ENCODE measurements around the gene VPS52.
"Not testable (repeated sequence)": the region's sequence is repeated elsewhere in the genome, so short reads cannot be mapped to it uniquely, and the experiment has no call there.

The VPS52 gene

GRCh38 chr6:33290459-33290858, 18.8 kb upstream of the VPS52 start:
- Histone ChIP-seq H3K27ac (ENCODE audit: low read depth, low read length, severe bottlenecking) (no peak overlapping the region), H3K36me3 (ENCODE audit: control insufficient read depth, insufficient read depth, low read length) (peaks cover 70% of the 10 kb centered on the region), H3K4me1 (ENCODE audit: control insufficient read depth, insufficient read depth, low read length, poor library complexity, severe bottlenecking) (peaks cover 16% of the 10 kb centered on the region), H3K9me3 (ENCODE audit: control insufficient read depth, low read length) (no peaks in the 10 kb centered on the region), H3K4me3 (ENCODE audit: extremely low read depth, insufficient read depth, low read length, poor library complexity, severe bottlenecking) (peak overlapping the region; percentile 85)
- WGBS, 2 experiments (ENCODE audit: insufficient coverage in 2 of 2): 65 to 88% methylated on average over 2 to 3 of the region's 7 CpGs

- peaks cover 16% of the 10 kb centered on the region for H3K4me1 ChIP-seq (ENCODE audit: control insufficient read depth, insufficient read depth, low read length, poor library complexity, severe bottlenecking)
- 0 to 3% methylated on average over 6 to 7 of the region's 14 CpGs for WGBS, 2 experiments (ENCODE audit: insufficient coverage in 2 of 2)
- no peak overlapping the region for H3K27ac ChIP-seq (ENCODE audit: low read depth, low read length, severe bottlenecking)
- H3K36me3 ChIP-seq (ENCODE audit: control insufficient read depth, insufficient read depth, low read length): peaks cover 69% of the 10 kb centered on the region
- peak overlapping the region; percentile 85 for H3K4me3 ChIP-seq (ENCODE audit: extremely low read depth, insufficient read depth, low read length, poor library complexity, severe bottlenecking)
- H3K9me3 ChIP-seq (ENCODE audit: control insufficient read depth, low read length): no peaks in the 10 kb centered on the region
These were observed 18.2 kb upstream of the VPS52 start for GRCh38 chr6:33289784-33290315.

GRCh38 chr6:33288921-33289783, 17.5 kb upstream of the VPS52 start, which contains the start of the genes PFDN6 and WDR46:
Gene PFDN6 (plus strand): TSS chr6:33289601. CDS start chr6:33289857, 256 bp downstream.
Gene WDR46 (minus strand): TSS chr6:33289239. CDS start chr6:33289170, 69 bp downstream.
- Histone ChIP-seq H3K9me3 (ENCODE audit: control insufficient read depth, low read length) (no peaks in the 10 kb centered on the region), H3K36me3 (ENCODE audit: control insufficient read depth, insufficient read depth, low read length) (peaks cover 70% of the 10 kb centered on the region), H3K4me3 (ENCODE audit: extremely low read depth, insufficient read depth, low read length, poor library complexity, severe bottlenecking) (peak within 1 kb of the TSS; percentile 85), H3K27ac (ENCODE audit: low read depth, low read length, severe bottlenecking) (no peak within 1 kb of the TSS), H3K4me1 (ENCODE audit: control insufficient read depth, insufficient read depth, low read length, poor library complexity, severe bottlenecking) (peaks cover 16% of the 10 kb centered on the region)
- WGBS, 2 experiments (ENCODE audit: insufficient coverage in 2 of 2): 0 to 1% methylated on average over 32 to 38 of the region's 43 CpGs

- H3K36me3 ChIP-seq (ENCODE audit: control insufficient read depth, insufficient read depth, low read length): peaks cover 70% of the 10 kb centered on the region
- no peaks in the 10 kb centered on the region for H3K9me3 ChIP-seq (ENCODE audit: control insufficient read depth, low read length)
- no peak overlapping the region for H3K27ac ChIP-seq (ENCODE audit: low read depth, low read length, severe bottlenecking)
- WGBS, 2 experiments (ENCODE audit: insufficient coverage in 2 of 2): 11 to 21% methylated on average over 9 to 12 of the region's 21 CpGs
- peaks cover 16% of the 10 kb centered on the region for H3K4me1 ChIP-seq (ENCODE audit: control insufficient read depth, insufficient read depth, low read length, poor library complexity, severe bottlenecking)
- H3K4me3 ChIP-seq (ENCODE audit: extremely low read depth, insufficient read depth, low read length, poor library complexity, severe bottlenecking): peak overlapping the region; percentile 85
These were observed 16.7 kb upstream of the VPS52 start for GRCh38 chr6:33288141-33288920.

- H3K9me3 ChIP-seq (ENCODE audit: control insufficient read depth, low read length): no peaks in the 10 kb centered on the region
- H3K36me3 ChIP-seq (ENCODE audit: control insufficient read depth, insufficient read depth, low read length): peaks cover 68% of the 10 kb centered on the region
- WGBS, 2 experiments (ENCODE audit: insufficient coverage in 2 of 2): 93 to 94% methylated on average over 12 to 18 of the region's 22 CpGs
- no peak overlapping the region for H3K27ac ChIP-seq (ENCODE audit: low read depth, low read length, severe bottlenecking)
- no peak overlapping the region for H3K4me3 ChIP-seq (ENCODE audit: extremely low read depth, insufficient read depth, low read length, poor library complexity, severe bottlenecking)
- peaks cover 16% of the 10 kb centered on the region for H3K4me1 ChIP-seq (ENCODE audit: control insufficient read depth, insufficient read depth, low read length, poor library complexity, severe bottlenecking)
These were observed 15.6 kb upstream of the VPS52 start for GRCh38 chr6:33286946-33287914.

GRCh38 chr6:33285214-33285613, 13.5 kb upstream of the VPS52 start:
- not testable (repeated sequence) for H3K4me3 ChIP-seq (ENCODE audit: extremely low read depth, insufficient read depth, low read length, poor library complexity, severe bottlenecking)
- 92 to 100% methylated on average over 2 to 3 of the region's 4 CpGs for WGBS, 2 experiments (ENCODE audit: insufficient coverage in 2 of 2)
- peaks cover 69% of the 10 kb centered on the region for H3K36me3 ChIP-seq (ENCODE audit: control insufficient read depth, insufficient read depth, low read length)

GRCh38 chr6:33280539-33280938, 8.9 kb upstream of the VPS52 start:
- Histone ChIP-seq H3K36me3 (ENCODE audit: control insufficient read depth, insufficient read depth, low read length) (peaks cover 80% of the 10 kb centered on the region), H3K9me3 (ENCODE audit: control insufficient read depth, low read length) (no peaks in the 10 kb centered on the region), H3K4me1 (ENCODE audit: control insufficient read depth, insufficient read depth, low read length, poor library complexity, severe bottlenecking) (peaks cover 15% of the 10 kb centered on the region), H3K27ac (ENCODE audit: low read depth, low read length, severe bottlenecking) (no peak overlapping the region), H3K4me3 (ENCODE audit: extremely low read depth, insufficient read depth, low read length, poor library complexity, severe bottlenecking) (no peak overlapping the region)
- 94 to 98% methylated on average over 6 of the region's 6 CpGs for WGBS, 2 experiments (ENCODE audit: insufficient coverage in 2 of 2)

More at GRCh38 chr6:33285214-33285613, 13.5 kb upstream of the VPS52 start:
- H3K9me3 ChIP-seq (ENCODE audit: control insufficient read depth, low read length); H3K4me1 ChIP-seq (ENCODE audit: control insufficient read depth, insufficient read depth, low read length, poor library complexity, severe bottlenecking); H3K27ac ChIP-seq (ENCODE audit: low read depth, low read length, severe bottlenecking): not testable (repeated sequence)

- no peaks in the 10 kb centered on the region for H3K9me3 ChIP-seq (ENCODE audit: control insufficient read depth, low read length)
- H3K27ac ChIP-seq (ENCODE audit: low read depth, low read length, severe bottlenecking): no peak overlapping the region
- WGBS, 2 experiments (ENCODE audit: insufficient coverage in 2 of 2): 83 to 90% methylated on average over 1 to 2 of the region's 5 CpGs
- peaks cover 20% of the 10 kb centered on the region for H3K4me1 ChIP-seq (ENCODE audit: control insufficient read depth, insufficient read depth, low read length, poor library complexity, severe bottlenecking)
- H3K36me3 ChIP-seq (ENCODE audit: control insufficient read depth, insufficient read depth, low read length): peaks cover 83% of the 10 kb centered on the region
- H3K4me3 ChIP-seq (ENCODE audit: extremely low read depth, insufficient read depth, low read length, poor library complexity, severe bottlenecking): no peak overlapping the region
These were observed 8.4 kb upstream of the VPS52 start for GRCh38 chr6:33279971-33280511.

- 88 to 94% methylated on average over 9 to 11 of the region's 13 CpGs for WGBS, 2 experiments (ENCODE audit: insufficient coverage in 2 of 2)
- H3K4me3 ChIP-seq (ENCODE audit: extremely low read depth, insufficient read depth, low read length, poor library complexity, severe bottlenecking): no peak overlapping the region
- H3K27ac ChIP-seq (ENCODE audit: low read depth, low read length, severe bottlenecking): no peak overlapping the region
- no peaks in the 10 kb centered on the region for H3K9me3 ChIP-seq (ENCODE audit: control insufficient read depth, low read length)
- peaks cover 83% of the 10 kb centered on the region for H3K36me3 ChIP-seq (ENCODE audit: control insufficient read depth, insufficient read depth, low read length)
- peaks cover 23% of the 10 kb centered on the region for H3K4me1 ChIP-seq (ENCODE audit: control insufficient read depth, insufficient read depth, low read length, poor library complexity, severe bottlenecking)
These were observed 7.6 kb upstream of the VPS52 start for GRCh38 chr6:33279257-33279695.
